ENCODE results near the gene AP5S1. TPM values are rescaled to one million over a fixed set of nuclear protein-coding genes. Genes with fewer than 3 reads are reported as not detected.

Gene AP5S1
- total and polyA plus RNA-seq, 9 of the 15 experiments (the other 6 are each of a cell fraction or from before 2014, with no cell fraction given), result 2.6 to 8.8 (median 4.4) TPM

DNA sequence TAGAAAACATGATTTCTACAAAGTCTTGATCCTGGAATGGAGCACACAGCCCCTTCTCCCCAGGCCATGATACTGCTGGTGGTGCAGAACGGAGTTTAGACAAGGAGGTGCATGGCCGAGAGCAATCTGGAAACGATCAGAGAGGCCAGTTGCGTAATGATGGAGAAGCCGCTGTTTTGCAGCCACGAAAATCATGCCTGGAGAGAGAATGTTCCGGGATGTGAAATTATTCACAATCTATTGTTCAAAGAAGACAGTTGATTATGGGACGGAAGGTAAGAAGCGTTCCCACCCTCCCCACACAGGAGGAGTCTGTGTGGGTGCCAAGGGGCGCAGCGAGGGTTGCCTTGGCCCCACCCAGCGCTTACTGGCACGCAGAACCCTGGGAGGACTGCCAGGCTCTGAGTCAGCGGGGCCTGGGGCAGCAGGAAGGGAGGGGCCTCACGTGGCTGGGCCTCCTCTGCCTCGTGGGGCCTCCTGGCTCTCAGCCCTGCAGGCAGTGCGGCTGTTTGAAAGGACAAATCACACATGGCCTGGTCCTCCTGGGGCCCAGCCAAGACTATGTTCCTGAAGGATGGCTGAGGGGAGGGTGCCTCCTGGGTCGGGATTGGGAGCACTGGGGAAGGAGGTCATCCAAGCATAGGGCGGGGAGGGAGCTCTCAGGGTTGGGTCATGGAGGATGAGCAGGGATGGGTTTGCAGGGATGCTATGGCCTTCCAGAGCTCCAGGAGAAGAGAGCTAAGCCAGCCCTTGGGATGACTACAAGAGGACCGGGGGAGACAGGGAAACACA is 8.7 kb upstream of the AP5S1 start (continued):
- TF ChIP-seq XRCC3 (IDR thresholded peaks at IDR 0.05) (no peak), ETS2 (tag; IDR thresholded peaks at IDR 0.05; ENCODE audit: borderline replicate concordance, poor library complexity, severe bottlenecking) (no peak), ATF6 (CRISPR knock-in tag; IDR thresholded peaks at IDR 0.05) (no peak), MAX (CRISPR knock-in tag; IDR thresholded peaks at IDR 0.05) (peak; percentile 90), CBFB (CRISPR knock-in tag; IDR thresholded peaks at IDR 0.05) (no peak), PTTG1 (tag; IDR thresholded peaks at IDR 0.05; ENCODE audit: low read depth) (no peak), ZNF699 (CRISPR knock-in tag; IDR thresholded peaks at IDR 0.05; ENCODE audit: insufficient replicate concordance) (no peak), SMARCA5 (IDR thresholded peaks at IDR 0.05) (no peak), MEIS2 (IDR thresholded peaks at IDR 0.05; ENCODE audit: partially characterized antibody) (no peak), KAT7 (CRISPR knock-in tag; IDR thresholded peaks at IDR 0.05; ENCODE audit: borderline replicate concordance) (no peak), HNRNPUL1 (IDR thresholded peaks at IDR 0.05; ENCODE audit: low read length) (no peak), ZNF124 (CRISPR knock-in tag; IDR thresholded peaks at IDR 0.05) (no peak), BMI1 (IDR thresholded peaks at IDR 0.05; ENCODE audit: low read length) (no peak), SMARCA4 (IDR thresholded peaks at IDR 0.05) (0 out of 2 replicates have a peak, but pooled peaks have one; percentile 25), ZNF79 (CRISPR knock-in tag; IDR thresholded peaks at IDR 0.05; ENCODE audit: low read depth) (no peak), NR2C1 (IDR thresholded peaks at IDR 0.05) (no peak), NR2C1 (tag; IDR thresholded peaks at IDR 0.05) (no peak), RBBP5 (IDR thresholded peaks at IDR 0.05; ENCODE audit: borderline replicate concordance, insufficient read depth, low read length, poor library complexity, severe bottlenecking) (no peak), E2F4 (CRISPR knock-in tag; IDR thresholded peaks at IDR 0.05; ENCODE audit: low read depth) (0 out of 2 replicates have a peak, but pooled peaks have one; percentile 33), ZNF197 (CRISPR knock-in tag; IDR thresholded peaks at IDR 0.05; ENCODE audit: low read depth) (no peak), OTX1 (CRISPR knock-in tag; IDR thresholded peaks at IDR 0.05) (no peak), RFX7 (CRISPR knock-in tag; IDR thresholded peaks at IDR 0.05) (no peak), MCM5 (IDR thresholded peaks at IDR 0.05; ENCODE audit: low read depth) (no peak), MYC (IDR thresholded peaks at IDR 0.05; ENCODE audit: low read depth, low read length) (peak; percentile 64; the same call in 1 of the 2 replicates), MYC (CRISPR knock-in tag; IDR thresholded peaks at IDR 0.05; ENCODE audit: borderline replicate concordance, low read depth) (no peak), SOX6 (IDR thresholded peaks at IDR 0.05) (no peak)
- TF ChIP-seq, protein P1, sequence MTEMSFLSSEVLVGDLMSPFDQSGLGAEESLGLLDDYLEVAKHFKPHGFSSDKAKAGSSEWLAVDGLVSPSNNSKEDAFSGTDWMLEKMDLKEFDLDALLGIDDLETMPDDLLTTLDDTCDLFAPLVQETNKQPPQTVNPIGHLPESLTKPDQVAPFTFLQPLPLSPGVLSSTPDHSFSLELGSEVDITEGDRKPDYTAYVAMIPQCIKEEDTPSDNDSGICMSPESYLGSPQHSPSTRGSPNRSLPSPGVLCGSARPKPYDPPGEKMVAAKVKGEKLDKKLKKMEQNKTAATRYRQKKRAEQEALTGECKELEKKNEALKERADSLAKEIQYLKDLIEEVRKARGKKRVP (CRISPR knock-in tag; IDR thresholded peaks at IDR 0.05), result no peak

All from K562 (cell line).